Suprapubic skin (tissue), 4 donors: ENCODE measurements around the gene FRAS1. TPM values are rescaled to one million over a fixed set of nuclear protein-coding genes. Genes with fewer than 3 reads are reported as not detected.

Experiments used
- DNase-seq, 2 donors: peaks; one replicate each; pipeline ENCODE4 v3.0.0-alpha.2; 2019; ENCODE audit warnings: low spot score in 2 of 2
- H3K27ac ChIP-seq: fragments of 200-600 bp; sonication (generic); one replicate; pipeline ENCODE4 v1.5.1; 2019
- H3K27me3 ChIP-seq: fragments of 200-600 bp; sonication (generic); one replicate; pipeline ENCODE4 v1.5.1; 2019
- H3K36me3 ChIP-seq: fragments of 200-600 bp; sonication (generic); one replicate; pipeline ENCODE4 v1.5.1; 2019
- H3K4me1 ChIP-seq: fragments of 200-600 bp; sonication (generic); one replicate; pipeline ENCODE4 v1.5.1; 2019
- H3K4me3 ChIP-seq: fragments of 200-600 bp; sonication (generic); one replicate; pipeline ENCODE4 v1.5.1; 2019; ENCODE audit warnings: mild to moderate bottlenecking
- H3K9me3 ChIP-seq: fragments of 200-600 bp; sonication (generic); one replicate; pipeline ENCODE4 v1.5.1; 2019
- EP300 ChIP-seq: sonication (generic); formaldehyde crosslinking; IDR thresholded peaks from one replicate; pipeline ENCODE4 v1.6.1; 2017; ENCODE audit warnings: antibody characterized with exemption
- POLR2A ChIP-seq, 2 donors: fragments of 450-650 bp; IDR thresholded peaks; one replicate each; pipeline ENCODE4 v1.6.1; 2017; ENCODE audit warnings: antibody characterized with exemption in 2 of 2, mild to moderate bottlenecking in 2 of 2, moderate library complexity in 2 of 2
- POLR2AphosphoS5 ChIP-seq, 3 donors: sonication (generic); formaldehyde crosslinking; IDR thresholded peaks; one replicate each; pipeline ENCODE4 v1.6.1; 2017; ENCODE audit warnings: antibody characterized with exemption in 3 of 3
- WGBS: methylation state at CpG from one replicate; pipeline ENCODE4 v1.1.5; 2018; 5-methylcytosine and 5-hydroxymethylcytosine counted together
- total RNA-seq, 4 donors: library from RNA; depleted of rRNA; stranded (reverse); fragments of >200 nt; gene quantifications; one replicate each; pipeline ENCODE4 v1.1.0, GENCODE V29; 2016
- TF ChIP-seq, protein P1 (sequence below), 2 donors: fragments of 200-600 bp in 1 of 2; fragments of 450-650 bp in 1 of 2; sonication (generic) in 1 of 2; IDR thresholded peaks; one replicate each; pipeline ENCODE4 v1.5.1; 2016 to 2019; ENCODE audit warnings: antibody characterized with exemption in 2 of 2, mild to moderate bottlenecking in 1 of 2, moderate library complexity in 1 of 2

Gene FRAS1
- total RNA-seq, 4 donors from 2014 or later = 1.4 to 24.9 (median 3.8) TPM

- Histone ChIP-seq H3K4me3 (no peak overlapping the region), H3K9me3 (no peaks in the 10 kb centered on the region), H3K4me1 (no peaks in the 10 kb centered on the region), H3K27me3 (no peaks in the 10 kb centered on the region), H3K27ac (no peak overlapping the region), H3K36me3 (no peaks in the 10 kb centered on the region)
- no peak for DNase-seq
- 76% methylated on average over 8 of the region's 8 CpGs for WGBS
- TF ChIP-seq EP300 = no peak
- no peak for TF ChIP-seq POLR2A (IDR thresholded peaks at IDR 0.05)
Observed at GRCh38 chr4:78136109-78137081, 79.3 kb downstream of the FRAS1 start.

- DNase-seq = no peak
- Histone ChIP-seq H3K27me3 (no peaks in the 10 kb centered on the region), H3K4me1 (no peaks in the 10 kb centered on the region), H3K36me3 (no peaks in the 10 kb centered on the region), H3K4me3 (no peak overlapping the region), H3K9me3 (no peaks in the 10 kb centered on the region), H3K27ac (no peak overlapping the region)
- no peak for TF ChIP-seq POLR2A (IDR thresholded peaks at IDR 0.05)
- TF ChIP-seq, protein P1, sequence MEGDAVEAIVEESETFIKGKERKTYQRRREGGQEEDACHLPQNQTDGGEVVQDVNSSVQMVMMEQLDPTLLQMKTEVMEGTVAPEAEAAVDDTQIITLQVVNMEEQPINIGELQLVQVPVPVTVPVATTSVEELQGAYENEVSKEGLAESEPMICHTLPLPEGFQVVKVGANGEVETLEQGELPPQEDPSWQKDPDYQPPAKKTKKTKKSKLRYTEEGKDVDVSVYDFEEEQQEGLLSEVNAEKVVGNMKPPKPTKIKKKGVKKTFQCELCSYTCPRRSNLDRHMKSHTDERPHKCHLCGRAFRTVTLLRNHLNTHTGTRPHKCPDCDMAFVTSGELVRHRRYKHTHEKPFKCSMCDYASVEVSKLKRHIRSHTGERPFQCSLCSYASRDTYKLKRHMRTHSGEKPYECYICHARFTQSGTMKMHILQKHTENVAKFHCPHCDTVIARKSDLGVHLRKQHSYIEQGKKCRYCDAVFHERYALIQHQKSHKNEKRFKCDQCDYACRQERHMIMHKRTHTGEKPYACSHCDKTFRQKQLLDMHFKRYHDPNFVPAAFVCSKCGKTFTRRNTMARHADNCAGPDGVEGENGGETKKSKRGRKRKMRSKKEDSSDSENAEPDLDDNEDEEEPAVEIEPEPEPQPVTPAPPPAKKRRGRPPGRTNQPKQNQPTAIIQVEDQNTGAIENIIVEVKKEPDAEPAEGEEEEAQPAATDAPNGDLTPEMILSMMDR (IDR thresholded peaks at IDR 0.05) = no peak
- TF ChIP-seq POLR2AphosphoS5 (IDR thresholded peaks at IDR 0.05) = no peak
- no peak for TF ChIP-seq EP300
- WGBS = 88% methylated on average over 1 of the region's 1 CpG
Observed at GRCh38 chr4:78137532-78137931, 80.4 kb downstream of the FRAS1 start.

DNA sequence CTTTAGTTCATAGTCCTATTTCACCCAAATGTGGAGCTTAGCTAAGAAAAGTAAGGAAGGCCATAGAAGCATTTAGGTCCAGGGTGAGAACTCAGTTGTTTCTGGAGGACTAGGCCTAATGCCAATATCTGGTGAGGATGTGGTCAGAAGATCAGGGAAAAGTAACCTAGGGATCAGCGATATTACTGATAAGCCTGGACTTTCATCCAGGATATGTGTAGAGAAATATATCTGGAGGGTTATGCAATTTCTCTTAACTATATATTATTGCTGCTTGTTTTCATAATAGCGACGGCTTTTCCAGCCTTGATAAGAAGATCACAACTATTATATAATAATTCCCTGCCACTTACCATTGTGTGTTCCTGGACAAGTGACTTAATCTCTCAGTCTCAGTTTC, 81.1 kb downstream of the FRAS1 start:
- 86% methylated on average over 3 of the region's 3 CpGs for WGBS
- no peaks in the 10 kb centered on the region for H3K27me3 ChIP-seq
- H3K4me1 ChIP-seq = no peaks in the 10 kb centered on the region
- TF ChIP-seq, protein P1 (IDR thresholded peaks at IDR 0.05) = no peak
- TF ChIP-seq EP300 = no peak
- no peak for TF ChIP-seq POLR2A (IDR thresholded peaks at IDR 0.05)
- no peak for TF ChIP-seq POLR2AphosphoS5 (IDR thresholded peaks at IDR 0.05)
- H3K36me3 ChIP-seq = no peaks in the 10 kb centered on the region
- H3K4me3 ChIP-seq = no peak overlapping the region
- no peak overlapping the region for H3K27ac ChIP-seq
- H3K9me3 ChIP-seq = no peaks in the 10 kb centered on the region
- no peak for DNase-seq

GRCh38 chr4:78143634-78144033, 86.5 kb downstream of the FRAS1 start:
- Histone ChIP-seq H3K4me3 (no peak overlapping the region), H3K36me3 (no peaks in the 10 kb centered on the region), H3K27ac (no peak overlapping the region), H3K9me3 (no peaks in the 10 kb centered on the region), H3K4me1 (no peaks in the 10 kb centered on the region), H3K27me3 (no peaks in the 10 kb centered on the region)
- TF ChIP-seq EP300 = no peak
- TF ChIP-seq, protein P1 (IDR thresholded peaks at IDR 0.05) = no peak
- no peak for TF ChIP-seq POLR2AphosphoS5 (IDR thresholded peaks at IDR 0.05)
- no peak for TF ChIP-seq POLR2A (IDR thresholded peaks at IDR 0.05)
- DNase-seq = no peak
- 96% methylated on average over 2 of the region's 2 CpGs for WGBS

GRCh38 chr4:78145008-78145407, 87.9 kb downstream of the FRAS1 start:
- Histone ChIP-seq H3K4me3 (no peak overlapping the region), H3K9me3 (no peaks in the 10 kb centered on the region), H3K4me1 (no peaks in the 10 kb centered on the region), H3K27ac (no peak overlapping the region), H3K27me3 (no peaks in the 10 kb centered on the region), H3K36me3 (no peaks in the 10 kb centered on the region)
- TF ChIP-seq, protein P1 (IDR thresholded peaks at IDR 0.05) = no peak
- TF ChIP-seq POLR2AphosphoS5 (IDR thresholded peaks at IDR 0.05) = no peak
- TF ChIP-seq EP300 = no peak
- no peak for TF ChIP-seq POLR2A (IDR thresholded peaks at IDR 0.05)
- no peak for DNase-seq
- 95% methylated on average over 4 of the region's 4 CpGs for WGBS
